Renal cortex interstitium (tissue), 3 donors: ENCODE results near the gene SUSD5. TPM values are rescaled to one million over a fixed set of nuclear protein-coding genes. Genes with fewer than 3 reads are reported as not detected.

Source experiments
- polyA plus RNA-seq, 3 donors: library from polyadenylated mRNA; unstranded; fragments of 120-200 nt; gene quantifications; one replicate each; pipeline ENCODE4 v1.2.1, GENCODE V29; 2013; ENCODE audit not compliant: insufficient read length in 3 of 3

Gene SUSD5
- polyA plus RNA-seq, 3 donors = 4.0 to 5.9 (median 5.3) TPM

Other genes starting within 250 kb of the SUSD5 start
- gene GLB1, start 121.7 kb downstream of the SUSD5 start, polyA plus RNA-seq = 10 to 100 TPM; 86.9 to 99.2 (median 95.3) TPM
- gene TMPPE, start 121.7 kb downstream of the SUSD5 start, polyA plus RNA-seq = 1 to 10 TPM; 1.9 to 2.5 (median 2.1) TPM
- gene CRTAP, start 104.8 kb downstream of the SUSD5 start, polyA plus RNA-seq = 100 to 1,000 TPM; 154 to 187 (median 169) TPM
- 10 to 100 TPM; 24.6 to 35.2 (median 32.1) TPM for gene FBXL2, start 58.6 kb upstream of the SUSD5 start, polyA plus RNA-seq
- 100 to 1,000 TPM in 1 of 3 donors, 10 to 100 TPM in 2; 92.3 to 107 (median 99.6) TPM for gene UBP1, start 221.6 kb upstream of the SUSD5 start, polyA plus RNA-seq